Endometrium (tissue), 2 donors: ENCODE measurements around the gene BACE1.
"Not testable (repeated sequence)": the region's sequence is repeated elsewhere in the genome, so short reads cannot be mapped to it uniquely, and the experiment has no call there.

Source experiments
- FAIRE-seq: peaks from 2 replicates; lab custom pipeline; 2012; peaks lifted over from hg19 to GRCh38; lab: Jason Lieb, UNC
- donor health status: control.
- donor health status: control.

BACE1 gene

GRCh38 chr11:117316197-117316961 lies at the start of gene BACE1:
BACE1 (minus strand) TSS chr11:117316256; CDS start chr11:117315795, 461 bp downstream.
- FAIRE-seq = peak; percentile 46

GRCh38 chr11:117361432-117361831 lies 45.4 kb upstream of the BACE1 start:
- no peak for FAIRE-seq

GRCh38 chr11:117356126-117356890 lies 40.3 kb upstream of the BACE1 start:
- FAIRE-seq = no peak

GRCh38 chr11:117354550-117354949 lies 38.5 kb upstream of the BACE1 start:
- FAIRE-seq = no peak

GRCh38 chr11:117345039-117345438 lies 29.0 kb upstream of the BACE1 start:
- no peak for FAIRE-seq

- no peak for FAIRE-seq
Observed at GRCh38 chr11:117337076-117337475, 21.0 kb upstream of the BACE1 start.

GRCh38 chr11:117335399-117335798 lies 19.3 kb upstream of the BACE1 start:
- FAIRE-seq = no peak

GRCh38 chr11:117334896-117335295 lies 18.8 kb upstream of the BACE1 start:
- FAIRE-seq = no peak

- no peak for FAIRE-seq
Observed at GRCh38 chr11:117333917-117334316, 17.9 kb upstream of the BACE1 start.

- FAIRE-seq = no peak
Observed at GRCh38 chr11:117332843-117333242, 16.8 kb upstream of the BACE1 start.

- FAIRE-seq = no peak
Observed at GRCh38 chr11:117328375-117329010, 12.4 kb upstream of the BACE1 start.

- peak; percentile 80 for FAIRE-seq
Observed at GRCh38 chr11:117327567-117328374, 11.7 kb upstream of the BACE1 start, which contains the start of gene CEP164. CEP164 (plus strand) TSS chr11:117327854; CDS start chr11:117338587, 10,733 bp downstream.

- FAIRE-seq = not testable (repeated sequence)
Observed at GRCh38 chr11:117327255-117327566, 11.2 kb upstream of the BACE1 start.

- FAIRE-seq = peak; percentile 58
Observed at GRCh38 chr11:117319214-117319840, 3.3 kb upstream of the BACE1 start.

- FAIRE-seq = no peak
Observed at GRCh38 chr11:117318738-117319137, 2.7 kb upstream of the BACE1 start.

- no peak for FAIRE-seq
Observed at GRCh38 chr11:117315285-117316196, 515 bp downstream of the BACE1 start.

- no peak for FAIRE-seq
Observed at GRCh38 chr11:117314840-117315239, 1.2 kb downstream of the BACE1 start.

GRCh38 chr11:117313828-117314768 lies 2.0 kb downstream of the BACE1 start:
- no peak for FAIRE-seq

GRCh38 chr11:117313091-117313490 lies 3.0 kb downstream of the BACE1 start:
- no peak for FAIRE-seq
